Lower leg skin (tissue), 3 donors: Measurements from ENCODE around the gene TEX51.

ENCODE experiments used
- POLR2A ChIP-seq, 2 donors: fragments of 450-650 bp; IDR thresholded peaks; one replicate each; pipeline ENCODE4 v1.6.1; 2016 to 2017; ENCODE audit warnings: antibody characterized with exemption in 2 of 2, mild to moderate bottlenecking in 1 of 2, moderate library complexity in 1 of 2
- TF ChIP-seq, protein P1 (sequence below), 3 donors: fragments of 450-650 bp; IDR thresholded peaks; one replicate each; pipeline ENCODE4 v1.5.1; 2016; ENCODE audit warnings: antibody characterized with exemption in 3 of 3, mild to moderate bottlenecking in 3 of 3, moderate library complexity in 2 of 3

DNA sequence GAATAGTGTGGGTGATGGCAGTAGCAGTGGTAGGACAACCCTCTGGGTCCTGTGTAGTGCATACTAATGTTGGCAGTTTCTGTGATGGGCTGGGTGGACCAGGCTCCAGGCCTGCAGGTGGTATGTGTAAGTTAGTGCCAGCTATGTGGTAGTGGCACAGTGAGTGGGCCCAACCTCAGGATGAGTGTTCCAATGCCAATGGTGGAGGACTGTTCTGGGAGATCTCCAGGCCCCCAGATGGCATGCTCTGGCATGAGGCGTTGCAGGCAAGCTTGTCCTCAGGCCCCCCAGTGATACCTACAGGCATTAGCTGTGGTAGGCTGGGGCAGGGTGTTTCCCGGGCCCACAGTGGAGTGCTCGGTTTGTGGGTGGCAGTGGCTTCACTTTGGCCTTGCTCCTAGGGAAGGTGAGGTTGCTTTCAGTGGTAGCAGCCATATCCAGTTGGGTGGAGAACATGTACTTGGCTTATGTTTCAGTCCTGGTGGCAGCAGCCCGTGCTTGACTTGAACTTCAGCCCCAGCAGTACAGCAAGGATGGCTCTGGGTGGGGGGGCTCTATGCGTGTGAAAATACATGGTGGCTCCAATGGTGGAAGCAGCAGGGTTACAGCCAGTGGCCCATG lies 32.4 kb downstream of the TEX51 start:
- no peak for TF ChIP-seq POLR2A (IDR thresholded peaks at IDR 0.05)
- TF ChIP-seq, protein P1, sequence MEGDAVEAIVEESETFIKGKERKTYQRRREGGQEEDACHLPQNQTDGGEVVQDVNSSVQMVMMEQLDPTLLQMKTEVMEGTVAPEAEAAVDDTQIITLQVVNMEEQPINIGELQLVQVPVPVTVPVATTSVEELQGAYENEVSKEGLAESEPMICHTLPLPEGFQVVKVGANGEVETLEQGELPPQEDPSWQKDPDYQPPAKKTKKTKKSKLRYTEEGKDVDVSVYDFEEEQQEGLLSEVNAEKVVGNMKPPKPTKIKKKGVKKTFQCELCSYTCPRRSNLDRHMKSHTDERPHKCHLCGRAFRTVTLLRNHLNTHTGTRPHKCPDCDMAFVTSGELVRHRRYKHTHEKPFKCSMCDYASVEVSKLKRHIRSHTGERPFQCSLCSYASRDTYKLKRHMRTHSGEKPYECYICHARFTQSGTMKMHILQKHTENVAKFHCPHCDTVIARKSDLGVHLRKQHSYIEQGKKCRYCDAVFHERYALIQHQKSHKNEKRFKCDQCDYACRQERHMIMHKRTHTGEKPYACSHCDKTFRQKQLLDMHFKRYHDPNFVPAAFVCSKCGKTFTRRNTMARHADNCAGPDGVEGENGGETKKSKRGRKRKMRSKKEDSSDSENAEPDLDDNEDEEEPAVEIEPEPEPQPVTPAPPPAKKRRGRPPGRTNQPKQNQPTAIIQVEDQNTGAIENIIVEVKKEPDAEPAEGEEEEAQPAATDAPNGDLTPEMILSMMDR (IDR thresholded peaks at IDR 0.05), result no peak
